Keratinocyte (primary cell): ENCODE data around the gene SAFB2. TPM values are rescaled to one million over a fixed set of nuclear protein-coding genes. Genes with fewer than 3 reads are reported as not detected.

Experiments
- DNase-seq: peaks from one replicate; pipeline ENCODE4 v3.0.0-alpha.2; 2011; ENCODE audit warnings: low read depth, missing footprints, low spot score
- FAIRE-seq: peaks from 2 replicates; lab custom pipeline; 2011; peaks lifted over from hg19 to GRCh38; lab: Jason Lieb, UNC
- H2AFZ ChIP-seq: 2 replicates; pipeline ENCODE4 v1.6.0; 2012; ENCODE audit warnings: low read length, control low read depth, inconsistent platforms; ENCODE audit not compliant: control insufficient read depth
- H3K27ac ChIP-seq: 2 replicates; pipeline ENCODE4 v1.5.1; 2011; ENCODE audit warnings: low read length; ENCODE audit not compliant: control insufficient read depth, insufficient read depth
- H3K27me3 ChIP-seq: 3 replicates; pipeline ENCODE4 v1.6.0; 2011; ENCODE audit warnings: low read length; ENCODE audit not compliant: control insufficient read depth, insufficient read depth; ENCODE audit errors: extremely low read depth
- H3K36me3 ChIP-seq, 2 experiments: 2 replicates in 1 of 2; 3 replicates in 1 of 2; pipeline ENCODE4 v1.5.1; 2011; ENCODE audit warnings: low read length in 2 of 2, mild to moderate bottlenecking in 1 of 2; ENCODE audit not compliant: control insufficient read depth in 2 of 2, insufficient read depth in 2 of 2; ENCODE audit errors: extremely low read depth in 1 of 2
- H3K4me1 ChIP-seq: 3 replicates; pipeline ENCODE4 v1.5.1; 2011; ENCODE audit warnings: low read length; ENCODE audit not compliant: control insufficient read depth, insufficient read depth; ENCODE audit errors: extremely low read depth
- H3K4me2 ChIP-seq: 3 replicates; pipeline ENCODE4 v1.6.0; 2011; ENCODE audit warnings: low read depth, low read length; ENCODE audit not compliant: control insufficient read depth, insufficient read depth; ENCODE audit errors: extremely low read depth
- H3K4me3 ChIP-seq, 3 experiments: fragments of 200-600 bp in 1 of 3; sonication (generic) in 1 of 3; 2 replicates in 2 of 3; 3 replicates in 1 of 3; pipeline ENCODE4 v1.5.1; 2011 to 2016; ENCODE audit warnings: low read length in 3 of 3, mild to moderate bottlenecking in 3 of 3, control low read depth in 2 of 3, inconsistent platforms in 1 of 3, low read depth in 1 of 3, mixed read lengths in 1 of 3, mixed run types in 1 of 3, moderate library complexity in 1 of 3; ENCODE audit not compliant: control insufficient read depth in 2 of 3, insufficient read depth in 2 of 3; ENCODE audit errors: extremely low read depth in 1 of 3
- H3K79me2 ChIP-seq: 2 replicates; pipeline ENCODE4 v1.6.0; 2012; ENCODE audit warnings: low read length; ENCODE audit not compliant: control insufficient read depth, insufficient read depth
- H3K9ac ChIP-seq: 3 replicates; pipeline ENCODE4 v1.6.0; 2011; ENCODE audit warnings: low read length; ENCODE audit not compliant: control insufficient read depth, insufficient read depth; ENCODE audit errors: extremely low read depth
- H3K9me1 ChIP-seq: 3 replicates; pipeline ENCODE4 v1.6.0; 2011; ENCODE audit warnings: low read length; ENCODE audit not compliant: control insufficient read depth, insufficient read depth; ENCODE audit errors: extremely low read depth
- H3K9me3 ChIP-seq: 2 replicates; pipeline ENCODE4 v1.5.1; 2012; ENCODE audit warnings: low read depth, low read length; ENCODE audit not compliant: control insufficient read depth
- H4K20me1 ChIP-seq: 3 replicates; pipeline ENCODE4 v1.6.0; 2011; ENCODE audit warnings: low read length; ENCODE audit not compliant: control insufficient read depth, insufficient read depth; ENCODE audit errors: extremely low read depth
- EZH2 ChIP-seq: IDR thresholded peaks from one replicate; pipeline ENCODE4 v1.6.1; 2012; ENCODE audit warnings: inconsistent platforms, mild to moderate bottlenecking, low read length, moderate library complexity
- dilution Hi-C: fragments of 300-500 bp; cut with MboI; formaldehyde crosslinking; loops from one replicate; pipeline ENCODE4 v1.7.0; 2020; ENCODE audit warnings: low sequenced_read_pairs; ENCODE audit not compliant: extremely low pct_ligation_motif_present
- polyA plus RNA-seq, 5 experiments: library from polyadenylated mRNA; depleted of rRNA in 3 of 5; stranded (reverse) in 3 of 5; stranded (forward) in 1 of 5; unstranded in 1 of 5; fragments of >200 nt; gene quantifications; 1 replicate in 1 of 5; 2 replicates in 3 of 5; 3 replicates in 1 of 5; pipeline versions ENCODE4 v1.2.1 to v1.2.3, GENCODE V29; 2011 to 2012; ENCODE audit warnings: missing spikeins in 2 of 5, low read depth in 1 of 5, low replicate concordance in 1 of 5
- TF ChIP-seq, protein P1 (sequence below), 3 experiments: IDR thresholded peaks in 1 of 3; conservative IDR thresholded peaks in 1 of 3; optimal IDR thresholded peaks in 1 of 3; 2 replicates in 2 of 3; 3 replicates in 1 of 3; pipeline versions ENCODE3 to v1.5.1; 2011; ENCODE audit warnings: low read length in 3 of 3, mild to moderate bottlenecking in 3 of 3, moderate library complexity in 2 of 3, control low read depth in 1 of 3, inconsistent platforms in 1 of 3; ENCODE audit not compliant: insufficient read depth in 2 of 3; ENCODE audit errors: extremely low read depth in 1 of 3

The SAFB2 gene
- polyA plus RNA-seq, 1 donor (not counting 4 experiments of a cell fraction or from before 2014, with no cell fraction given) = 15.3 TPM

DNA sequence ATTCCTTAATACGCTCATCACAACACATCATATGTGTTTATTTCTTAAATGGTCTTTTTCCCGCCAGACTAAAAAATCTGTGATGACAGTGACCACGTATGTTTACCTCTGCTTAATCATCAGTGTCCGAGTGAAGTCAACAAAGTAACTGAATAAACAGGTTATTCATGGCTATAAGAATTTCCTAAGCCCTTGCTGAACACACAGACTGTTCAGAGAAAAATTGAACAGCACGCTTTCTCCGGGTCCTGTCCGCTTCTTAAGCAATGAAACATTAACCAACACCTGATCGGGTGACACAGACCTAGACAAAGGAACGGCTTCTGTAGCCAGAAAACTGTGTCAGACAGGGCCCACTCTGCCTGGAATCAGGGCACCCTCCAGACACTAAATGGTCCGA is 14.3 kb downstream of the SAFB2 start:
- H3K27me3 ChIP-seq = no peaks in the 10 kb centered on the region
- no peak overlapping the region for H2AFZ ChIP-seq
- peaks cover 23% of the 10 kb centered on the region for H3K79me2 ChIP-seq
- no peak overlapping the region for H3K4me3 ChIP-seq
- no peak overlapping the region for H3K4me2 ChIP-seq
- H3K36me3 ChIP-seq = peaks cover 21 to 58% of the 10 kb centered on the region in 2 experiments
- no peak overlapping the region for H3K27ac ChIP-seq
- H3K4me1 ChIP-seq = no peaks in the 10 kb centered on the region
- no peak for DNase-seq
- H3K9me3 ChIP-seq = no peaks in the 10 kb centered on the region
- no peak for FAIRE-seq
- TF ChIP-seq, protein P1, sequence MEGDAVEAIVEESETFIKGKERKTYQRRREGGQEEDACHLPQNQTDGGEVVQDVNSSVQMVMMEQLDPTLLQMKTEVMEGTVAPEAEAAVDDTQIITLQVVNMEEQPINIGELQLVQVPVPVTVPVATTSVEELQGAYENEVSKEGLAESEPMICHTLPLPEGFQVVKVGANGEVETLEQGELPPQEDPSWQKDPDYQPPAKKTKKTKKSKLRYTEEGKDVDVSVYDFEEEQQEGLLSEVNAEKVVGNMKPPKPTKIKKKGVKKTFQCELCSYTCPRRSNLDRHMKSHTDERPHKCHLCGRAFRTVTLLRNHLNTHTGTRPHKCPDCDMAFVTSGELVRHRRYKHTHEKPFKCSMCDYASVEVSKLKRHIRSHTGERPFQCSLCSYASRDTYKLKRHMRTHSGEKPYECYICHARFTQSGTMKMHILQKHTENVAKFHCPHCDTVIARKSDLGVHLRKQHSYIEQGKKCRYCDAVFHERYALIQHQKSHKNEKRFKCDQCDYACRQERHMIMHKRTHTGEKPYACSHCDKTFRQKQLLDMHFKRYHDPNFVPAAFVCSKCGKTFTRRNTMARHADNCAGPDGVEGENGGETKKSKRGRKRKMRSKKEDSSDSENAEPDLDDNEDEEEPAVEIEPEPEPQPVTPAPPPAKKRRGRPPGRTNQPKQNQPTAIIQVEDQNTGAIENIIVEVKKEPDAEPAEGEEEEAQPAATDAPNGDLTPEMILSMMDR (optimal IDR thresholded peaks at IDR 0.05 in 1 of 3, IDR thresholded peaks at IDR 0.05 in 1 of 3, conservative IDR thresholded peaks at IDR 0.05 in 1 of 3; ENCODE audit: extremely low read depth in 1 of 3, insufficient read depth in 2 of 3, low read length in 3 of 3) = no peak
- H3K9ac ChIP-seq = no peak overlapping the region
- H4K20me1 ChIP-seq = no peaks in the 10 kb centered on the region
- dilution Hi-C loops = no loop called here
- no peaks in the 10 kb centered on the region for H3K9me1 ChIP-seq

DNA sequence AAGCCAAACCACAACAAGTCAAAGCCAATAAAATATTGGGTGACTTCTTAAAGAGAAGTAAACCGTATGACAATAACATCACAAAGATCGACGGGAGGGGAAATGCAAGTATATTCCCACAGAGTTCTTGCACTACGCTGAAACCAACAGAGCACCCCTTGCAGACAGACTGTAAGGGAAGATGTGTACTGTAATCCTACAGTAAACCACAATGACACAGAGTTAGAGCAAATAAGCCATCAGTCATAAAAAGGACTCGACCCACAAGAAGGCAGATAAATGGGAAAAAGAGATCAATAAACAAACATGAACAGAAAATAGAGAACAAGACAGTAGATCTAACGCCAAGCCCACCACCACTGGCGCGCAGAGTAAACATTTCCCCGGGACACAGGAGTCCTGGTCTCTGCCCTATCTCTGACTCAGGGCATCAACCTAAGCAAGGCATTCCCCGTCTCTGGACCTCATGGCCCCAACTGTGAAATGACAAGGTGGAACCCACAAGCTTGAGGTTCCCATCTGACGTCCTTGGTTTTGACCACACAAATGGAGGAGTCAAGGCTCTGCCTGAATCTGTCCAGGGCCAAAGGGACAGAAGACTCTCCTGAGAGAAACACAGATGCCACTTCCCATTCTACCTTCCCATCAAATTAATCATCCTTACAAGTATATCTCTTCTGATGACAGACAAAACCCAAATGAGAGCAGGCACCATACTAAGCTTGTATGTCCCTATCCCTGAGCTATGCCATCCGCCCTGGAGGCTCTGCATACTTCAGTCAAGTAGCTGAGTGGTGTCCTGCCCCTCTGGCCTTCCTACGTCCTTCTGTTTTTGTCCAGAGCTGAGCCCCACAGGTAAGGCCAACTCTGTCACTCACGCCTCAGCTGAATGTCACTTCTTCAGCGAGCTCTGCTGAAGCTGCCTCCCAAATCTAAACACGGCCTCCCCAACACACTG is 15.0 kb downstream of the SAFB2 start:
- peaks cover 18 to 59% of the 10 kb centered on the region in 2 experiments for H3K36me3 ChIP-seq
- DNase-seq (no peak), FAIRE-seq (no peak)
- no peak overlapping the region for H3K4me3 ChIP-seq
- no peak for TF ChIP-seq EZH2
- TF ChIP-seq, protein P1 (optimal IDR thresholded peaks at IDR 0.05 in 1 of 3, IDR thresholded peaks at IDR 0.05 in 1 of 3, conservative IDR thresholded peaks at IDR 0.05 in 1 of 3; ENCODE audit: extremely low read depth in 1 of 3, insufficient read depth in 2 of 3, low read length in 3 of 3) = no peak
- peaks cover 23% of the 10 kb centered on the region for H3K79me2 ChIP-seq
- dilution Hi-C loops = no loop called here
- no peak overlapping the region for H3K27ac ChIP-seq
- H2AFZ ChIP-seq = no peak overlapping the region
- H3K9me3 ChIP-seq = no peaks in the 10 kb centered on the region
- H4K20me1 ChIP-seq = no peaks in the 10 kb centered on the region
- H3K4me1 ChIP-seq = no peaks in the 10 kb centered on the region
- no peaks in the 10 kb centered on the region for H3K27me3 ChIP-seq
- H3K9ac ChIP-seq = no peak overlapping the region
- H3K9me1 ChIP-seq = no peaks in the 10 kb centered on the region
- H3K4me2 ChIP-seq = no peak overlapping the region
